CD14-positive monocyte (primary cell): ENCODE results near the gene CEP250. TPM values are rescaled to one million over a fixed set of nuclear protein-coding genes. Genes with fewer than 3 reads are reported as not detected.

Experiments used
- DNase-seq, 3 donors: peaks; one replicate each; pipeline ENCODE4 v3.0.0-alpha.2; 2011 to 2022
- H2AFZ ChIP-seq: 2 replicates; pipeline ENCODE4 v1.6.0; 2012; ENCODE audit warnings: mild to moderate bottlenecking, low read depth, low read length, inconsistent platforms; ENCODE audit not compliant: insufficient read depth, poor library complexity, severe bottlenecking
- H3K27ac ChIP-seq, 2 donors: 1 replicate in 1 of 2; 2 replicates in 1 of 2; pipeline ENCODE4 v1.5.1; 2012 to 2013; ENCODE audit warnings: low read length in 2 of 2, control low read depth in 1 of 2, inconsistent platforms in 1 of 2, low read depth in 1 of 2, mild to moderate bottlenecking in 1 of 2
- H3K27me3 ChIP-seq, 2 donors: one replicate each; pipeline versions ENCODE4 v1.6.0 to v1.6.1; 2011 to 2013; ENCODE audit warnings: low read length in 2 of 2; ENCODE audit not compliant: control insufficient read depth in 2 of 2, insufficient read depth in 2 of 2
- H3K36me3 ChIP-seq, 2 donors: replicated peaks in 1 of 2; 1 replicate in 1 of 2; 2 replicates in 1 of 2; pipeline versions ENCODE4 v1.5.1 to v1.6.1; 2012 to 2013; ENCODE audit warnings: low read length in 2 of 2, control low read depth in 1 of 2, inconsistent platforms in 1 of 2, mild to moderate bottlenecking in 1 of 2; ENCODE audit not compliant: insufficient read depth in 2 of 2, control insufficient read depth in 1 of 2
- H3K4me1 ChIP-seq, 2 donors: 1 replicate in 1 of 2; 2 replicates in 1 of 2; pipeline versions ENCODE4 v1.5.1 to v1.6.1; 2012 to 2013; ENCODE audit warnings: low read length in 2 of 2, control low read depth in 1 of 2, inconsistent platforms in 1 of 2, mild to moderate bottlenecking in 1 of 2, moderate library complexity in 1 of 2; ENCODE audit not compliant: insufficient read depth in 2 of 2, control insufficient read depth in 1 of 2
- H3K4me2 ChIP-seq: replicated peaks from 2 replicates; pipeline ENCODE3; 2012; ENCODE audit warnings: low read length, moderate library complexity, mild to moderate bottlenecking; ENCODE audit not compliant: poor library complexity, severe bottlenecking; ENCODE audit errors: extremely low read depth
- H3K4me3 ChIP-seq, 3 experiments: fragments of 200-600 bp in 1 of 3; sonication (generic) in 1 of 3; replicated peaks in 1 of 3; 1 replicate in 2 of 3; 2 replicates in 1 of 3; pipeline ENCODE4 v1.5.1; 2011 to 2013; ENCODE audit warnings: low read length in 3 of 3, mild to moderate bottlenecking in 3 of 3, control low read depth in 2 of 3, low read depth in 2 of 3, inconsistent platforms in 1 of 3, moderate library complexity in 1 of 3
- H3K79me2 ChIP-seq: 2 replicates; pipeline ENCODE4 v1.6.0; 2012; ENCODE audit warnings: mild to moderate bottlenecking, control low read depth, inconsistent platforms, low read length, moderate library complexity; ENCODE audit not compliant: insufficient read depth
- H3K9ac ChIP-seq: 2 replicates; pipeline ENCODE4 v1.6.0; 2017; ENCODE audit warnings: low read length, mild to moderate bottlenecking; ENCODE audit not compliant: insufficient read depth, poor library complexity, severe bottlenecking
- H3K9me3 ChIP-seq, 2 donors: replicated peaks in 1 of 2; 1 replicate in 1 of 2; 2 replicates in 1 of 2; pipeline versions ENCODE4 v1.5.1 to v1.6.1; 2012 to 2013; ENCODE audit warnings: low read length in 2 of 2, control low read depth in 1 of 2; ENCODE audit not compliant: control insufficient read depth in 1 of 2, insufficient read depth in 1 of 2
- H4K20me1 ChIP-seq: 2 replicates; pipeline ENCODE4 v1.6.0; 2012; ENCODE audit warnings: mild to moderate bottlenecking, low read length, control low read depth, moderate library complexity; ENCODE audit not compliant: insufficient read depth
- H3K27ac Mint-ChIP-seq, 7 donors: one replicate each; pipeline ENCODE4 v1.8.0; 2020; ENCODE audit warnings: mild to moderate bottlenecking in 7 of 7, mixed read lengths in 7 of 7, moderate library complexity in 6 of 7, inconsistent platforms in 2 of 7
- H3K27me3 Mint-ChIP-seq, 3 donors: one replicate each; pipeline ENCODE4 v1.8.0; 2021 to 2022; ENCODE audit warnings: low read depth in 3 of 3, mild to moderate bottlenecking in 3 of 3, mixed read lengths in 3 of 3, moderate library complexity in 3 of 3, inconsistent platforms in 1 of 3
- H3K36me3 Mint-ChIP-seq, 2 donors: one replicate each; pipeline ENCODE4 v1.8.0; 2020; ENCODE audit warnings: mixed read lengths in 2 of 2, inconsistent platforms in 1 of 2, mild to moderate bottlenecking in 1 of 2
- H3K4me1 Mint-ChIP-seq: one replicate; pipeline ENCODE4 v1.8.0; 2020; ENCODE audit warnings: mild to moderate bottlenecking, mixed read lengths
- H3K4me3 Mint-ChIP-seq, 2 donors: one replicate each; pipeline ENCODE4 v1.8.0; 2020; ENCODE audit warnings: mild to moderate bottlenecking in 2 of 2, mixed read lengths in 2 of 2, moderate library complexity in 1 of 2
- H3K9me3 Mint-ChIP-seq, 7 donors: one replicate each; pipeline ENCODE4 v1.8.0; 2020 to 2022; ENCODE audit warnings: mixed read lengths in 7 of 7, mild to moderate bottlenecking in 6 of 7, moderate library complexity in 6 of 7, inconsistent platforms in 2 of 7
- CTCF ChIP-seq: fragments of 200-600 bp; IDR thresholded peaks from one replicate; pipeline ENCODE4 v1.8.0; 2022; ENCODE audit warnings: antibody characterized with exemption, mild to moderate bottlenecking
- WGBS: methylation state at CpG from one replicate; pipeline ENCODE4 v1.1.5; 2013; ENCODE audit warnings: missing lambda C conversion rate; ENCODE audit not compliant: insufficient coverage; 5-methylcytosine and 5-hydroxymethylcytosine counted together
- intact Hi-C, 2 donors: fragments of 100-400 bp; cut with micrococcal nuclease; formaldehyde crosslinking; loops; one replicate each; pipeline versions ENCODE4 v1.15.0 to v1.15.1; 2023
- polyA plus RNA-seq, 3 donors: library from polyadenylated mRNA; depleted of rRNA in 1 of 3; unstranded in 2 of 3; stranded (reverse) in 1 of 3; fragments of 300-500 nt in 2 of 3; fragments of >200 nt in 1 of 3; fragmentation: Illumina TruSeq in 2 of 3; gene quantifications; 1 replicate in 2 of 3; 2 replicates in 1 of 3; pipeline ENCODE4 v1.2.3, GENCODE V29; 2012 to 2021

The CEP250 gene
- polyA plus RNA-seq, 3 donors, result 0.81 to 5.9 (median 1.2) TPM

DNA sequence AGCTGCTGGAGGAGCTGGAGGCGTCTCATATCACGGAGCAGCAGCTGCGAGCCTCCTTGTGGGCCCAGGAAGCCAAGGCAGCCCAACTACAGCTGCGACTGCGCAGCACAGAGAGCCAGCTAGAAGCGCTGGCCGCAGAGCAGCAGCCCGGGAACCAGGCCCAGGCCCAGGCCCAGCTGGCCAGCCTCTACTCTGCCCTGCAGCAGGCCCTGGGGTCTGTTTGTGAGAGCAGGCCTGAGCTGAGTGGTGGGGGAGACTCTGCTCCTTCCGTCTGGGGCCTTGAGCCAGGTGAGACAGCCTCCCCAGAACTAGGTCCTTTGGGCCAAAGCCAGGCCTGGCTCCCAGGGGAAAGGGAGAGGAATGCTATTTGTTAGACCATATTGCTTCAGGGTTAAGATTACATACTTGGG, 42.4 kb downstream of the CEP250 start:
- H3K4me2 ChIP-seq, result no peak overlapping the region
- H3K9ac ChIP-seq, result no peak overlapping the region
- no peak overlapping the region for H3K4me3 ChIP-seq
- no peaks in the 10 kb centered on the region for H3K9me3 ChIP-seq
- no peak overlapping the region for H3K27ac ChIP-seq
- Mint-ChIP-seq H3K4me3 (no peak overlapping the region), H3K27me3 (no peaks in the 10 kb centered on the region), H3K4me1 (peaks cover 8% of the 10 kb centered on the region), H3K36me3 (peaks cover 90 to 97% of the 10 kb centered on the region in 2 donors), H3K9me3 (no peaks in the 10 kb centered on the region), H3K27ac (no peak overlapping the region)
- H3K79me2 ChIP-seq, result no peaks in the 10 kb centered on the region
- no peaks in the 10 kb centered on the region for H4K20me1 ChIP-seq
- H2AFZ ChIP-seq, result no peak overlapping the region
- no peak for TF ChIP-seq CTCF
- no peaks in the 10 kb centered on the region for H3K4me1 ChIP-seq
- H3K36me3 ChIP-seq, result peaks cover 81 to 98% of the 10 kb centered on the region in 2 donors
- intact Hi-C loops, result no loop called here
- H3K27me3 ChIP-seq, result no peaks in the 10 kb centered on the region
- DNase-seq, result no peak
- over 99% methylated on average over 9 of the region's 9 CpGs for WGBS

GRCh38 chr20:35499271-35499670, 43.9 kb downstream of the CEP250 start:
- Histone ChIP-seq H4K20me1 (no peaks in the 10 kb centered on the region), H3K9me3 (no peaks in the 10 kb centered on the region), H3K36me3 (peaks cover 90 to 100% of the 10 kb centered on the region in 2 donors), H3K4me3 (no peak overlapping the region), H3K27me3 (no peaks in the 10 kb centered on the region), H2AFZ (no peak overlapping the region), H3K4me1 (no peaks in the 10 kb centered on the region), H3K4me2 (no peak overlapping the region), H3K79me2 (no peaks in the 10 kb centered on the region), H3K27ac (no peak overlapping the region), H3K9ac (no peak overlapping the region)
- WGBS, result 100% methylated on average over 1 of the region's 1 CpG
- DNase-seq, result no peak
- no peak for TF ChIP-seq CTCF
- intact Hi-C loops, result no loop called here
- no peaks in the 10 kb centered on the region for H3K9me3 Mint-ChIP-seq
- no peak overlapping the region for H3K4me3 Mint-ChIP-seq
- peaks cover 92 to 98% of the 10 kb centered on the region in 2 donors for H3K36me3 Mint-ChIP-seq
- H3K27ac Mint-ChIP-seq, result no peak overlapping the region
- H3K4me1 Mint-ChIP-seq, result peaks cover 8% of the 10 kb centered on the region
- no peaks in the 10 kb centered on the region for H3K27me3 Mint-ChIP-seq
